Esophagus muscularis mucosa (tissue), 4 donors: ENCODE measurements around the gene ROBO1. TPM values are rescaled to one million over a fixed set of nuclear protein-coding genes. Genes with fewer than 3 reads are reported as not detected.

Experiments used
- DNase-seq: peaks from one replicate; pipeline ENCODE4 v3.0.0-alpha.2; 2017; ENCODE audit errors: extremely low spot score
- H3K27ac ChIP-seq, 4 donors: fragments of 200-600 bp; sonication (generic); replicated peaks in 1 of 4; 1 replicate in 3 of 4; 2 replicates in 1 of 4; pipeline ENCODE4 v1.5.1; 2016 to 2019; ENCODE audit warnings: mild to moderate bottlenecking in 1 of 4
- H3K27me3 ChIP-seq, 4 donors: fragments of 200-600 bp; sonication (generic); one replicate each; pipeline versions ENCODE4 v1.5.1 to v1.6.0; 2016 to 2019
- H3K36me3 ChIP-seq, 4 donors: fragments of 200-600 bp; sonication (generic); one replicate each; pipeline ENCODE4 v1.5.1; 2016 to 2019
- H3K4me1 ChIP-seq, 4 donors: fragments of 200-600 bp; sonication (generic); one replicate each; pipeline ENCODE4 v1.5.1; 2016 to 2019
- H3K4me3 ChIP-seq, 4 donors: fragments of 200-600 bp; sonication (generic); 1 replicate in 2 of 4; 2 replicates in 2 of 4; pipeline ENCODE4 v1.5.1; 2016 to 2019; ENCODE audit warnings: mild to moderate bottlenecking in 4 of 4, moderate library complexity in 1 of 4
- H3K9me3 ChIP-seq, 4 donors: fragments of 200-600 bp; sonication (generic); 1 replicate in 3 of 4; 2 replicates in 1 of 4; pipeline ENCODE4 v1.5.1; 2016 to 2019
- CTCF ChIP-seq, 3 experiments: fragments of 200-600 bp in 2 of 3; fragments of 450-650 bp in 1 of 3; sonication (generic) in 2 of 3; IDR thresholded peaks; one replicate each; pipeline ENCODE4 v1.5.1; 2017 to 2019; ENCODE audit warnings: antibody characterized with exemption in 3 of 3, mild to moderate bottlenecking in 2 of 3, moderate library complexity in 1 of 3
- EP300 ChIP-seq: sonication (generic); formaldehyde crosslinking; IDR thresholded peaks from one replicate; pipeline ENCODE4 v1.6.1; 2017; ENCODE audit warnings: antibody characterized with exemption
- POLR2A ChIP-seq: fragments of 450-650 bp; IDR thresholded peaks from one replicate; pipeline ENCODE4 v1.6.1; 2017; ENCODE audit warnings: antibody characterized with exemption, moderate library complexity, mild to moderate bottlenecking, low read depth
- POLR2AphosphoS5 ChIP-seq, 2 donors: sonication (generic); formaldehyde crosslinking; IDR thresholded peaks; one replicate each; pipeline ENCODE4 v1.6.1; 2017; ENCODE audit warnings: antibody characterized with exemption in 2 of 2
- WGBS: methylation state at CpG from one replicate; pipeline ENCODE4 v1.1.5; 2018; 5-methylcytosine and 5-hydroxymethylcytosine counted together
- intact Hi-C: fragments of 100-400 bp; cut with DNase I; formaldehyde crosslinking; loops from one replicate; pipeline ENCODE4 v1.15.1; 2023
- total RNA-seq, 4 donors: library from RNA; depleted of rRNA; stranded (reverse); fragments of >200 nt; gene quantifications; one replicate each; pipeline versions ENCODE4 v1.1.0 to v1.2.1, GENCODE V29; 2016

ROBO1 gene
- total RNA-seq, 4 donors from 2014 or later, result 9.6 to 14.2 (median 12.6) TPM

GRCh38 chr3:78825118-78825857, 942.5 kb downstream of the ROBO1 start:
- intact Hi-C loops, result no loop called here
- Histone ChIP-seq H3K4me3 (no peak overlapping the region), H3K27me3 (no peaks in the 10 kb centered on the region), H3K9me3 (no peaks in the 10 kb centered on the region), H3K36me3 (no peaks in the 10 kb centered on the region), H3K4me1 (peaks cover 0 to 5% (median 4%) of the 10 kb centered on the region in 4 donors), H3K27ac (no peak overlapping the region)
- TF ChIP-seq CTCF (IDR thresholded peaks at IDR 0.05) (no peak), EP300 (no peak), POLR2A (no peak), POLR2AphosphoS5 (IDR thresholded peaks at IDR 0.05) (no peak)
- DNase-seq, result no peak
- WGBS, result 60% methylated on average over 5 of the region's 5 CpGs

- WGBS, result 88% methylated on average over 1 of the region's 1 CpG
- no peak for TF ChIP-seq POLR2A
- no peak for TF ChIP-seq POLR2AphosphoS5 (IDR thresholded peaks at IDR 0.05)
- TF ChIP-seq CTCF (IDR thresholded peaks at IDR 0.05), result no peak
- TF ChIP-seq EP300, result no peak
- Histone ChIP-seq H3K4me1 (peaks cover 0 to 11% (median 4%) of the 10 kb centered on the region in 4 donors), H3K9me3 (no peaks in the 10 kb centered on the region), H3K36me3 (no peaks in the 10 kb centered on the region), H3K27me3 (no peaks in the 10 kb centered on the region), H3K27ac (no peak overlapping the region), H3K4me3 (no peak overlapping the region)
- no peak for DNase-seq
- intact Hi-C loops, result no loop called here
Measured at GRCh38 chr3:78823859-78824258, 943.9 kb downstream of the ROBO1 start.

- Histone ChIP-seq H3K27ac (no peak overlapping the region), H3K36me3 (no peaks in the 10 kb centered on the region), H3K27me3 (no peaks in the 10 kb centered on the region), H3K4me1 (peaks cover 0 to 11% (median 4%) of the 10 kb centered on the region in 4 donors), H3K9me3 (no peaks in the 10 kb centered on the region), H3K4me3 (no peak overlapping the region)
- intact Hi-C loops, result no loop called here
- no peak for TF ChIP-seq POLR2AphosphoS5 (IDR thresholded peaks at IDR 0.05)
- TF ChIP-seq POLR2A, result no peak
- no peak for TF ChIP-seq EP300
- TF ChIP-seq CTCF (IDR thresholded peaks at IDR 0.05), result no peak
- no peak for DNase-seq
- WGBS, result 91% methylated on average over 4 of the region's 4 CpGs
Measured at GRCh38 chr3:78823434-78823833, 944.4 kb downstream of the ROBO1 start.

- Histone ChIP-seq H3K4me3 (no peak overlapping the region), H3K9me3 (no peaks in the 10 kb centered on the region), H3K36me3 (no peaks in the 10 kb centered on the region), H3K27me3 (no peaks in the 10 kb centered on the region), H3K27ac (no peak overlapping the region), H3K4me1 (peaks cover 0 to 11% (median 4%) of the 10 kb centered on the region in 4 donors)
- intact Hi-C loops, result no loop called here
- DNase-seq, result no peak
- no peak for TF ChIP-seq POLR2A
- TF ChIP-seq CTCF (IDR thresholded peaks at IDR 0.05), result no peak
- no peak for TF ChIP-seq EP300
- TF ChIP-seq POLR2AphosphoS5 (IDR thresholded peaks at IDR 0.05), result no peak
Measured at GRCh38 chr3:78822726-78823125, 945.1 kb downstream of the ROBO1 start.

GRCh38 chr3:78820542-78820941, 947.3 kb downstream of the ROBO1 start:
- intact Hi-C loops, result no loop called here
- TF ChIP-seq POLR2A (no peak), CTCF (IDR thresholded peaks at IDR 0.05) (no peak), EP300 (no peak)
- no peaks in the 10 kb centered on the region for H3K27me3 ChIP-seq
- WGBS, result 31% methylated on average over 1 of the region's 1 CpG
- H3K4me1 ChIP-seq, result peaks cover 0 to 11% (median 4%) of the 10 kb centered on the region in 4 donors
- no peak overlapping the region for H3K4me3 ChIP-seq
- no peaks in the 10 kb centered on the region for H3K9me3 ChIP-seq
- no peak for DNase-seq
- H3K36me3 ChIP-seq, result no peaks in the 10 kb centered on the region
- H3K27ac ChIP-seq, result no peak overlapping the region
